Measurements from ENCODE around the gene NCK1. TPM values are rescaled to one million over a fixed set of nuclear protein-coding genes. Genes with fewer than 3 reads are reported as not detected.

NCK1 gene
- total RNA-seq, 1 donor from 2014 or later: 24.9 TPM

GRCh38 chr3:136994772-136995516, 132.9 kb downstream of the NCK1 start:
- Mint-ChIP-seq H3K27me3 (ENCODE audit: low read depth) (no peaks in the 10 kb centered on the region), H3K36me3 (ENCODE audit: low read depth) (no peaks in the 10 kb centered on the region), H3K4me1 (no peaks in the 10 kb centered on the region), H3K27ac (ENCODE audit: unreplicated experiment) (no peak overlapping the region), H3K9me3 (no peaks in the 10 kb centered on the region), H3K4me3 (no peak overlapping the region)
- no peak for DNase-seq (ENCODE audit: low read depth, low spot score)
- no peak for TF ChIP-seq CTCF (conservative IDR thresholded peaks at IDR 0.05)

GRCh38 chr3:136995652-136996051, 133.6 kb downstream of the NCK1 start:
- no peaks in the 10 kb centered on the region for H3K9me3 Mint-ChIP-seq
- H3K4me1 Mint-ChIP-seq: no peaks in the 10 kb centered on the region
- H3K27me3 Mint-ChIP-seq (ENCODE audit: low read depth): no peaks in the 10 kb centered on the region
- no peak for DNase-seq (ENCODE audit: low read depth, low spot score)
- H3K27ac Mint-ChIP-seq (ENCODE audit: unreplicated experiment): no peak overlapping the region
- H3K4me3 Mint-ChIP-seq: no peak overlapping the region
- no peaks in the 10 kb centered on the region for H3K36me3 Mint-ChIP-seq (ENCODE audit: low read depth)
- no peak for TF ChIP-seq CTCF (conservative IDR thresholded peaks at IDR 0.05)

Other genes starting within 250 kb of the NCK1 start
- 44.2 and 47.0 TPM in 2 replicates for gene STAG1, start 109.8 kb upstream of the NCK1 start, total RNA-seq
- gene SLC35G2, start 43.1 kb upstream of the NCK1 start, total RNA-seq: 5.8 and 6.0 TPM in 2 replicates
- 1.7 and 2.0 TPM in 2 replicates for gene IL20RB, start 95.8 kb downstream of the NCK1 start, total RNA-seq